ENCODE measurements around the gene TDRD10.

Gene TDRD10

DNA sequence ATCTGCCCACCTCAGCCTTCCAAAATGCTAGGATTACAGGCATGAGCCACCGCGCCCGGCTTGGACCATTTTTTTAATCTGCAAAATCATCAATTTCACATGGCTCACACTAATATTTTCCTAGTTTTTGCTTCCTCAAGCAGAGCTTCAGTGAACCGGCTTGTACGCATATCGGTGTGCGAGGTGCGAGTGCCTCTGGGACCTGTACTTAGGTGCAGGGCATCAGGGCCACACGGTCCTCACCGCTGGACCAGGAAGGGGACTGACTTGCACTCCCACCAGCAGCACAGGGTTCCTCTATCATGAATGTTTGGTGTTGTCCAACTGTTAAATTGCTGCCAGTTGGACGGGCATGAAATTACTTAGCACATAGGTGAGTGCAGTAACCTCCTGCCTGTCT is 15.6 kb downstream of the TDRD10 start:
- Histone ChIP-seq H3K4me3 (ENCODE audit: low read depth, low read length) (no peak overlapping the region), H3K27me3 (no peaks in the 10 kb centered on the region; the same call in 1 of the 2 replicates), H3K36me3 (no peaks in the 10 kb centered on the region), H3K9me3 (no peaks in the 10 kb centered on the region), H3K4me1 (no peaks in the 10 kb centered on the region)
- TF ChIP-seq, protein P1, sequence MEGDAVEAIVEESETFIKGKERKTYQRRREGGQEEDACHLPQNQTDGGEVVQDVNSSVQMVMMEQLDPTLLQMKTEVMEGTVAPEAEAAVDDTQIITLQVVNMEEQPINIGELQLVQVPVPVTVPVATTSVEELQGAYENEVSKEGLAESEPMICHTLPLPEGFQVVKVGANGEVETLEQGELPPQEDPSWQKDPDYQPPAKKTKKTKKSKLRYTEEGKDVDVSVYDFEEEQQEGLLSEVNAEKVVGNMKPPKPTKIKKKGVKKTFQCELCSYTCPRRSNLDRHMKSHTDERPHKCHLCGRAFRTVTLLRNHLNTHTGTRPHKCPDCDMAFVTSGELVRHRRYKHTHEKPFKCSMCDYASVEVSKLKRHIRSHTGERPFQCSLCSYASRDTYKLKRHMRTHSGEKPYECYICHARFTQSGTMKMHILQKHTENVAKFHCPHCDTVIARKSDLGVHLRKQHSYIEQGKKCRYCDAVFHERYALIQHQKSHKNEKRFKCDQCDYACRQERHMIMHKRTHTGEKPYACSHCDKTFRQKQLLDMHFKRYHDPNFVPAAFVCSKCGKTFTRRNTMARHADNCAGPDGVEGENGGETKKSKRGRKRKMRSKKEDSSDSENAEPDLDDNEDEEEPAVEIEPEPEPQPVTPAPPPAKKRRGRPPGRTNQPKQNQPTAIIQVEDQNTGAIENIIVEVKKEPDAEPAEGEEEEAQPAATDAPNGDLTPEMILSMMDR (IDR thresholded peaks at IDR 0.05; ENCODE audit: low read depth, low read length): no peak
- no peak for DNase-seq

DNA sequence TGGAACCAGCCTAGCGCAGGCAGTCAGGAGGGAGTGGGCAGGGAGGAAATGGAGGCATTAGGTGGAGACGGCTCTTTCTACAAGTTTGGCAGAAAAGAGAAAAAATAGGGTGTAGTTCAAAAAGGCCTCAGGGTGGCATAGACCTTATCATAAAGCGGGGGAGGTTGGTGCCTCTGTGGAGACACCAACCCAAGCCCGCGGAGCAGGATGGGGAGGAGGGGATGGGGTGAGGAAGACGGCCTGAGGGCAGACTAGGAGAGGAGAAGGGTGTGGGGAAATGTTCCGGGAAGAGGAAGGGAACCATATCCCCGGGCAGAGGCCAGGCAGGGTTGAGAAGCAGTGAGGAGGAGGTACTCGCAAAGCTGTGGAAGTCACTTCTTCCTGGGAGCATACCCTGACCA is 17.6 kb downstream of the TDRD10 start:
- Histone ChIP-seq H3K4me3 (ENCODE audit: low read depth, low read length) (no peak overlapping the region), H3K36me3 (no peaks in the 10 kb centered on the region), H3K9me3 (no peaks in the 10 kb centered on the region), H3K27me3 (no peaks in the 10 kb centered on the region; the same call in 1 of the 2 replicates), H3K4me1 (no peaks in the 10 kb centered on the region)
- TF ChIP-seq, protein P1 (IDR thresholded peaks at IDR 0.05; ENCODE audit: low read depth, low read length): no peak
- no peak for DNase-seq

DNA sequence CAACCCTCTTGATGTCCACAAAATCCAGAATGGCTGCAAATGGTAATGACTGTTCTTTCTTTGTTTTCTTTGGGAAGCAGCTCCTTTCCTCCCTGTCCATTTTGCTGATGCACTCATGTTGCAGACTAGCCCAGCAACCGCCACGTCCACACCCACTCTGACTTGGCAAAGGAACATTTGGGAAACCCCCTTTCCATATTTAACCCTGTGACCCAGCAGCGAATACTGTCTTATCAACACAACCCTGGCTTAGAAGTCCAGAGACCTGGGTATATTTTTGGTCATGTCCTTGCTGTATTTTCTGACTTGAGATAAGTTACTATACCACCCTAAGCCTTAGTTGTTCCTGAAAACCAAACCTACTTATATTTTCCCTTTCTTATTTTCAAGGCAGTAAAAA is 18.3 kb downstream of the TDRD10 start:
- no peaks in the 10 kb centered on the region for H3K9me3 ChIP-seq
- no peaks in the 10 kb centered on the region for H3K4me1 ChIP-seq
- H3K36me3 ChIP-seq: no peaks in the 10 kb centered on the region
- H3K4me3 ChIP-seq (ENCODE audit: low read depth, low read length): no peak overlapping the region
- no peak for DNase-seq
- H3K27me3 ChIP-seq: no peaks in the 10 kb centered on the region; the same call in 1 of the 2 replicates
- TF ChIP-seq, protein P1 (IDR thresholded peaks at IDR 0.05; ENCODE audit: low read depth, low read length): no peak

DNA sequence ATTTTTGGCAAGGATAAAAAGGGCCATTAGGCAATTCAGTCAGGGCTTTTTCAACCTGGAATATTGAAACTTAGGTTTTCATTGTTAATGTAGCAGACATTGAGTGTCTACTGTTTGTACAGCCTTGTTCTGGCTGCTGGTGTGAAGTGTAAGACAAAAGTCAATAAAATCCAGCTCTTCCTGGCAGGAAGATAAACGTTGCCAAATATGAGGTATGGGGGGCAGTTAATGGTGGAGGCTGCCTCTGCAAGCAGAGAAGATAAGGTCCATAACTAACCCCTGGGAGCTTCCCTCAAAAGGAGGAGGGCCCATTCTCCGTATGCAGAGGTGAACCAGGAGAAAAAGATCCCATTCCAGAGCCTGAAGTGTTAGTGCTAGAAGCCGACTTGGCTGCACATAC is 19.7 kb downstream of the TDRD10 start:
- no peaks in the 10 kb centered on the region for H3K9me3 ChIP-seq
- no peaks in the 10 kb centered on the region for H3K36me3 ChIP-seq

DNA sequence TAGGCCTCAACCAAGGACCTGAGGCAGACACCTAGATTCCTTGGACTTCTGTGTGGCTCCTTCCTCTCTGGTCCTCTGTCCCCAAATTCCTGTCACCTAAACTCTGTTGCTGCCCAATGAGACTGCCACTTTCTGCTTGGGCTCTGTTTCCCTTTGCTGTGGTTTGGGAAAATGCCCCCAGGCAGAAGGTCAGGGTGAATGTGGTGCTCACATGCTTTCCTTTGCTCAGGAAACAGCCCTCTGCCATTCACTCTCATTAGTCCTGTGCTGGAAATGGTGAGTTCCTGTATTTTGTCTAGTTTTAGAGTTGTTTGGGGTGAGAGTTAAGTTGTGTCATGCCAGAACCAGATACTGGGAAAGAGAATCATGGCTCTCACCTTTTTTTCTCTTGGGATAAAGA is 22.9 kb downstream of the TDRD10 start:
- Histone ChIP-seq H3K4me1 (no peaks in the 10 kb centered on the region), H3K4me3 (ENCODE audit: low read depth, low read length) (no peak overlapping the region), H3K9me3 (no peaks in the 10 kb centered on the region), H3K27me3 (no peaks in the 10 kb centered on the region), H3K36me3 (no peaks in the 10 kb centered on the region)
- TF ChIP-seq, protein P1 (IDR thresholded peaks at IDR 0.05; ENCODE audit: low read depth, low read length): no peak
- DNase-seq: no peak

More for the DNA sequence above, 19.7 kb downstream of the TDRD10 start:
- H3K27me3 ChIP-seq: no peaks in the 10 kb centered on the region; the same call in 1 of the 2 replicates
- no peaks in the 10 kb centered on the region for H3K4me1 ChIP-seq
- no peak for DNase-seq
- TF ChIP-seq, protein P1 (IDR thresholded peaks at IDR 0.05; ENCODE audit: low read depth, low read length): no peak
- H3K4me3 ChIP-seq (ENCODE audit: low read depth, low read length): no peak overlapping the region

DNA sequence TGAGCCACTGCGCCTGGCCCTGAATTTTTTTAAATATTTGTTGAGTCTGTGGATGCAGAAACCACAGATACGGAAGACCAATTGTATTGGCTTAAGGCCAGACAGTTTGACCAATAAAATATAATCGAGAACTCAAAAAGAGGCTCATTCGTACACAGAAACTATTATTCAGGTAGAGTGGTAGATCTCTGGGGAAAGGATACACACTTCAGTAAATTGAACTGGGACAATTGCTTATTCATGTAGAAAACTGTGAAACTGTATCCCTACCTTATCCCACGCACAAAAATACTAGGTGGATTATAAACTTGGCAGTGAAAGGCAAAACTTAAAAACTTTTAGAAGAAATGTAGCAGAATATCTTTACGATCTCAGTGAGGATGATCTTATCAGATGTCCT is 25.2 kb downstream of the TDRD10 start:
- DNase-seq: no peak
- H3K4me1 ChIP-seq: no peaks in the 10 kb centered on the region
- TF ChIP-seq, protein P1 (IDR thresholded peaks at IDR 0.05; ENCODE audit: low read depth, low read length): no peak

More for the DNA sequence above, 25.2 kb downstream of the TDRD10 start:
- Histone ChIP-seq H3K4me3 (ENCODE audit: low read depth, low read length) (no peak overlapping the region), H3K9me3 (no peaks in the 10 kb centered on the region; the same call in 1 of the 2 replicates), H3K36me3 (no peaks in the 10 kb centered on the region), H3K27me3 (no peaks in the 10 kb centered on the region)

All from BE2C (cell line).